ENCODE measurements around the gene MKLN1.
"Not testable (repeated sequence)": the region's sequence is repeated elsewhere in the genome, so short reads cannot be mapped to it uniquely, and the experiment has no call there.

The MKLN1 gene

DNA sequence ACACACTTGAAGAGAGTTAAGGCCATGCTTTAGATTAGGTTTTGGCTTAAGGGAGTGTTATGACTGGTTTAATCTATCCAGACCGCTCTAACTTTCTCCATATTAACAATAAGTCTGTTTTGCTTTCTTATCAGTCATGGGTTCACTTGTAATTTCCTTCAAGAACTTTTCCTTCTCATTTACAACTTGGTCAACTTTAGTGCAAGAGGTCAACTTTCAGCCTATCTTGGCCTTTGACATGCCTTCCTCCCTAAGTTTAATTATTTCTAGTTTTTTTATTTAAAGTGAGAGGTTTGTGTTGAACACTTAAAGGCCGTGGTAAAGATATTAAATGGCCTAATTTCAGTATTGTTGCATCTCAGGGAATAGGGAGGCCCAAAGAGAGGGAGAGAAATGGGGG is 75.6 kb downstream of the MKLN1 start:
- DNase-seq: no peak

DNA sequence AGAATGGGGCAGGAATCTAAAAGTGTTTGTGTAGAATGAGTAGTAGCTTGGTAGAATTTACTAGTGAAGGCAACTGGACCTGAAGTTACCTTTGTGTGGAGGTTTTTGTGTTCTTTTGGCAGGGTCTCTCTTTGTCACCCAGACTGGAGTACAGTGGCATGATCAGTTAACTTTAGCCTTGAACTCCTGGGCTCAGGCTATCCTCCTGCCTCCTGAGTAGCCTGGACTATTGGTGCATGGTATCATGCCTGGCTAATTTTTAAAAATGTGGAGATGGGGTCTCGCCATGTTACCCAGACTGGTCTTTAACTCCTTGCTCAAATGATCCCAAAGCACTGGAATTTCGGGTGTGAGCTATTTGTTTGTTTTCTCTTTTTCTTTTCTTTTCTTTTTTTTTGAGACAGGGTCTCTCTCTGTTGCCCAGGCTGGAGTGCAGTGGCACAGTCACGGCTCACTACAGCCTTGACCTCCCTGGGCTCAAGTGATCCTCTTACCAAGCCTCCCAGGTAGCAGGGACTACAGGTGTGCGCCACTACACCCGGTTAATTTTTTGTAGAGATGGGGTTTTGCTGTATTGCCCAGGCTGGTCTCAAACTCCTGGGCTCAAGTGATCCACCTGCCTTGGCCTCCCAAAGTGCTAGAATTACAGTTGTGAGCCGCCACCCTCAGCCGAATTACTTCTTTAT is 76.7 kb downstream of the MKLN1 start:
- DNase-seq: no peak

DNA sequence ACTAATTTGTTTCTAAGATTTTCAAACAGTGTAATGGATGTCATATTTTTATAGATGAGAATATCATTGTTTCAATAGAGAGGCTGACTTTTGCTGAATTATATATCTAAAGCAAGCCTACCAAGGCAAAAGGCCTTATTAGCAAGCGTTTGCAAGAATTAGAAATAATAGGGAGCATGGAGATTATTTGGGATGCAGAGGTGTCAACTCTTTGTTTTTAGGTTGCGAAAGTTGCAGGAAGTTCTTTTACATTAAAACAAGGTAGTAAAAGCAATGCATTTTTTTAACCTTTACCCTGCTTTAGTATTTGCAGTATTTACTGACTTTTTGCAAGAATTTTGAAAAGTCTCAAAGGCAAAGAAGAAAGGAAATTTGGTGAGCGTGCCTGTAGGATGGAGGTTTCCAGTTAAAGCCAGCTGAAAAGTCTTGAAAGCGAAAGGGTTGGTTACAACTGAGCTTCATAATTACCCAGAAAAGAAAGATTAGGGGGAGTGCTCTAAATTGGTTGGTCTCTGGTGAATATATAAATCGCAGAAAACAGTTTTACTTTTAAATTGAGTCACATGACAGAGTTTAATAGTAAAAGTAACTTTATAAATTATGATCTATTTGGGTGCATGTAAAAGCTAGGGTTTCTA is 81.6 kb downstream of the MKLN1 start:
- DNase-seq: no peak

- no peak for DNase-seq
Measured at GRCh38 chr7:131412031-131412430, 84.4 kb downstream of the MKLN1 start.

GRCh38 chr7:131413711-131414110 is 86.0 kb downstream of the MKLN1 start:
- DNase-seq: no peak

DNA sequence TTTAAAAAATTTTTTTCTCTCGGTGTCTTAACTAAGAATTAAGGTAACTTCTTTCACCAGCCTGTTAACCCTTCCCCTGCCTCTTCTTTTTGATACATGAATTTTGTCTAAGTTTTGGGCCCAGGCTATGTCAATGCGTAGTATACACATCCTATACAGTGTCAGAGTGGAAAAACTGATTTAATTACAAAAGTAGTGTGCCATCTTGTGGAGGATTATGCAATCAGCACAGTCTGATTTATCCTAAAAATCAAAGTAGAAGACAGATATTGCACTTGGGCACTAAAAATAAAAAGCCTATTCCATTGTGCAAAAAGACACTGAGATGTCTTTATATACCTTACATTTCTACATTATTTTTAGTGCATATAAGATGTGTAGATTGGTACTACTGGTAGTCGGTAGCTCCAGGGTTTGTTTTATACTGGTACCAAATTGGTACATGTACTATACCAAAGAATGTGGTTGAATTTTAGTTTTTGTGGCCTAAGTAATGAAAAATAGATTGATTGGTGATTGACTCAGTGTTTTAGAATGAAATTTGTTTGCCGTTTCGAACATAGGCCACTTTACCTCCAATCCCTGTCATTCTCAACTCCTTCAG is 96.6 kb downstream of the MKLN1 start:
- DNase-seq: peak; percentile 11

GRCh38 chr7:131425992-131426391 is 98.3 kb downstream of the MKLN1 start:
- DNase-seq: no peak

DNA sequence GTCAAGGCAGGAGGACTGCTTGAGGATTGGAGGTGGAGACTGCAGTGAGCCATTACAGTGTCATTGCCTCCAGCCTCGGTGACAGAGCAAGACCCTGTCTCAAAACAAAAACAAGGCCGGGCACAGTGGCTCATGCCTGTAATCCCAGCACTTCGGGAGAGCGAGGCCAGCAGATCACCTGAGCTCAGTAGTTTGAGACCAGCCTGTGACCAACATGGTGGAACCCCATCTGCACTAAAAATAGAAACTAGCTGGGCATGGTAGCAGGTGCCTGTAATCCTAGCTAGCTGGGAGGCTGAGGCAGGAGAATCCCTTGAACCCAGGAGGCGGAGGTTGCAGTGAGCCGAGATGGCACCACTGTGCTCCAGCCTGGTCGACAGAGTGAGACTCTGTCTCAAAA is 103.2 kb downstream of the MKLN1 start:
- DNase-seq: not testable (repeated sequence)

- DNase-seq: peak; percentile 43
Measured at GRCh38 chr7:131431289-131431688, 103.6 kb downstream of the MKLN1 start.

DNA sequence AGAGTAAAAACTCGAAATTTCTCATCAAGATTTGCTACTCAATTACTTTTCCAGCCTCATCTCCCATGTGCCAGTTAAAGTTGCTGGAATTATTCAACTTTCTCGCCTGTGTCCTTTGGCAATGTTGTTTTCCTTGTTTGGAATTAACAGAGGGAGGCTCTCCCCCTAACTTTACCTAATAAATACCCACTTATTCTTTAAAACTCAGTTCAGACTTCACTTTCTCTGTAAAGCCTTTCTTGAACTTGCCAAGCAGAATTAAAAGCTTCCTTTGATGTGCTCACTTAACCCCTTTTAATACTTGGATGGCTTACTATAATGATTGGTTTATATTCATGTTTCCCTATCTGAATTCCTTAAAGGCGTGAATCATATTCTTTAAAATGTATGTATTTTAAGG is 104.1 kb downstream of the MKLN1 start:
- no peak for DNase-seq

DNA sequence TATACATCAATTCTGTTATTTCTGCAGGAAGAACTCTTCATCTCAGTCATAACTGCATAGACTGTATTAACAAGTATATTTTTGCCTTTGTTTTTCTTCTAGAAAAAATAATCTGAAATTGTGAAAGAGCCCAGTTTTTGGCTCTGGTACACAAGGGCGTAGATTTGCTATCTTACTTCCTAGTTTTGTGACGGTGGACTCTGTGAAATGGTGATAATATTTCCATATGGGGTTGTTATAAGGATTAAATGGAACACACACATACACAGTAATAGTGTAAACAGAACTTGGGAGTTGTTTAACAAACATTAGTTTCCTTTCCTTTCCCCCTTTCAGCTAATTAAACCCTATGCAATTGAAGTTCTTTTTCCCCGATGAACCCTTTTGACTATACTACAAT is 108.7 kb downstream of the MKLN1 start:
- DNase-seq: no peak

- no peak for DNase-seq
Measured at GRCh38 chr7:131438969-131439368, 111.3 kb downstream of the MKLN1 start.

GRCh38 chr7:131443496-131443895 is 115.8 kb downstream of the MKLN1 start:
- no peak for DNase-seq

DNA sequence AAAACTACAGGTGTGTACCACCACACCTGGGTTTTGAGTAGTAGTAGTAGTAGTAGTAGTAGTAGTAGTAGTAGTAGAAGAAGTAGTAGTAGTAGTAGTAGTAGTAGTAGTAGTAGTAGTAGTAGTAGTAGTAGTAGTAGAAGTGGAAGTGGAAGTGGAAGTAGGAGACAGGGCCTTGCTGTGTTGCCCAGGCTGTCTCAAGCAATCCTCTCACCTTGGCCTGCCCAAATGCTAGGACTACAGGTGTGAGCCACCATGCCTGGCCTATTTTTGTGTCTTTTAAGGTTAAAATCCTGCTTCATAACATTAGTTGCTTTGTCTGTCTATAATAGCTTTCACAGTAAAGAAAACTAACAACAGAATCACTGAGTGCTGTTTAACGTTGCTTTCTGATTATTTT is 117.0 kb downstream of the MKLN1 start:
- DNase-seq: no peak

GRCh38 chr7:131449373-131449902 is 121.8 kb downstream of the MKLN1 start:
- DNase-seq: no peak

DNA sequence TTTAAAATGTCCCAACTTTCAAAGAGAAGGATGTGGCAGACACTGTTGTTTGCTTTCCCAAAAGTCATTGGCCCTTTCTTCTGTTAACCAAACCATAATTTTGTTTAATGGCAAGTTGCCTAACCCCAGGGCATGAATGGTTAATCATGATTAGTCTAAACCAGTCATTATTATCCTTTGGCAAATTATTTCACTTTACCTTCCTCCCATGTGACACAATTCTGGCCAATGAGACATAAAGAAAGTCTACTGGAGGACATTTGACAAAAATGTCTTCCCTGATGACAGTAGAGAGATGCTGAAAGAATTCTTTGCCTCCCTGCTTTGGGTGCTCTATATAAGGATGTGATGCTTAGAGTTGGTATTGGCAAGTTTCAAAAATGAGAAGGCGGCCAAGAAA is 126.8 kb downstream of the MKLN1 start:
- no peak for DNase-seq

DNA sequence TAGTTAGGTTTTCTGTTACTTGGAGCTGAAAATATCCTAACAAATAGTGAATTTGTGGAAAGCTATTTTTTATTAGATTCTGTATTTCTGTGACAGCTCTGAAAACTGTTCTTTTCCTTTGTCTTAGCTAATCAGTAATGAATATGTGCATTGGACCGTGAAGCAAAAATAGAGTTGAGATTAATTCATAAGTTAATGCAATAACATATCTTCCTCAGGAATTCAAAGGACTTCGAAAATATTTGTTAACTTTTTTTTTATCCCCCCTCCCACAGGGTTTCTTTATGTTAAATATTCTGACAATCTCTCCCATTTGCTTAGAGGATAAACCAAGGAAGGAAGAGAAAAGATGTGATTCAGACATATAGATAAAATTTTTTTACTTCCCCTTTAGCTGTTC is 127.3 kb downstream of the MKLN1 start:
- no peak for DNase-seq

GRCh38 chr7:131455546-131455945 is 127.9 kb downstream of the MKLN1 start:
- no peak for DNase-seq

GRCh38 chr7:131456338-131456737 is 128.7 kb downstream of the MKLN1 start:
- DNase-seq: no peak

GRCh38 chr7:131459256-131459655 is 131.6 kb downstream of the MKLN1 start:
- DNase-seq: no peak

- DNase-seq: no peak
Measured at GRCh38 chr7:131462059-131462458, 134.4 kb downstream of the MKLN1 start.

DNA sequence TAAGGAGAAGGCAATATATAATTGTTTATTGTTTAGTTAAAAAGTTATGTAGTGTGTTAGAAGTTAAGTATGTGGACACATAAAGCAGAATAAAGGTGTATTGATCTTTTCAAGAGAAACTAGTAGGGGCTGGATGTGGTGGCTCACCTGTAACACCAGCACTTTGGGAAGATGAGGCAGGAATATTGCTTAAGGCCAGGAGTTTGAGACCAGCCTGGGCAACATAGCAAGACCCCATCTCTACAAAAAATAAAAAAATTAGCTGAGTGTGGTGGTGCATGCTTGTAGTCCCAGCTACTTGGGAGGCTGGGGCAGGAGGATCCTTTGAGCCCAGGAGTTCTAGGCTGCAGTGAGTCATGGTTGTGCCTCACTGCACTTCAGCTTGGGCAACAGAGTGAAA is 135.0 kb downstream of the MKLN1 start:
- not testable (repeated sequence) for DNase-seq

GRCh38 chr7:131466735-131467365 is 139.2 kb downstream of the MKLN1 start:
- DNase-seq: no peak

DNA sequence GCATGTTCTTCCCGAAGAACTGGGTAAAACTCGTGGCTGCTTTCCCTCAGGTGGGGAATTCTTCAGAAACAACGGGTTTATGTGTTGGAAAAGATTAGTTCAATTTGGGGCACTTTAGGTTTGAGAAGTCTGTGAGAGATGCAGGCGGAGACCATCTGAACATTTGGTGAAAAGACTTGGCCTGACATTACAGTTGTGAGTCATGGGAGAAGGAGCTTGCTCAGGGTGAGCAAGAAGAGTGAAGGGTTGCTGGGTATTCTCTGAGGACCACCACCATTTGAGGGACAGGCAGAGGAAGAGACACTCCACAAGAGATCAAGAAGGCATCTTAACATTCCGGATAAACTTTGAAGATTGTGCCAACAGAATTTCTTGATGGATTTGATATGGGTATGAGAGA is 140.1 kb downstream of the MKLN1 start:
- no peak for DNase-seq
